HL-60 (cell line): Measurements from ENCODE around the gene EGFR.

Source experiments
- CTCF ChIP-seq: IDR thresholded peaks from one replicate; pipeline ENCODE4 v1.5.1; 2011; ENCODE audit warnings: low read length, control low read depth, inconsistent platforms; ENCODE audit not compliant: insufficient read depth
- GABPA ChIP-seq: IDR thresholded peaks from 2 replicates; pipeline ENCODE4 v1.6.1; 2012; ENCODE audit warnings: low read depth
- POLR2AphosphoS5 ChIP-seq: IDR thresholded peaks from 2 replicates; pipeline ENCODE4 v1.6.1; 2012; ENCODE audit warnings: low read depth
- REST ChIP-seq: IDR thresholded peaks from 2 replicates; pipeline ENCODE4 v1.6.1; 2012; ENCODE audit warnings: low read depth; ENCODE audit not compliant: insufficient replicate concordance

- TF ChIP-seq POLR2AphosphoS5 (no peak), CTCF (no peak), GABPA (no peak), REST (no peak)
Observed at GRCh38 chr7:55061726-55062499, 43.1 kb downstream of the EGFR start.
